Measurements from ENCODE around the gene HINFP. TPM values are rescaled to one million over a fixed set of nuclear protein-coding genes. Genes with fewer than 3 reads are reported as not detected.

The HINFP gene, protein sequence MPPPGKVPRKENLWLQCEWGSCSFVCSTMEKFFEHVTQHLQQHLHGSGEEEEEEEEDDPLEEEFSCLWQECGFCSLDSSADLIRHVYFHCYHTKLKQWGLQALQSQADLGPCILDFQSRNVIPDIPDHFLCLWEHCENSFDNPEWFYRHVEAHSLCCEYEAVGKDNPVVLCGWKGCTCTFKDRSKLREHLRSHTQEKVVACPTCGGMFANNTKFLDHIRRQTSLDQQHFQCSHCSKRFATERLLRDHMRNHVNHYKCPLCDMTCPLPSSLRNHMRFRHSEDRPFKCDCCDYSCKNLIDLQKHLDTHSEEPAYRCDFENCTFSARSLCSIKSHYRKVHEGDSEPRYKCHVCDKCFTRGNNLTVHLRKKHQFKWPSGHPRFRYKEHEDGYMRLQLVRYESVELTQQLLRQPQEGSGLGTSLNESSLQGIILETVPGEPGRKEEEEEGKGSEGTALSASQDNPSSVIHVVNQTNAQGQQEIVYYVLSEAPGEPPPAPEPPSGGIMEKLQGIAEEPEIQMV
- 10 to 100 TPM; 24.0 to 37.7 (median 33.2) TPM for total RNA-seq

DNA sequence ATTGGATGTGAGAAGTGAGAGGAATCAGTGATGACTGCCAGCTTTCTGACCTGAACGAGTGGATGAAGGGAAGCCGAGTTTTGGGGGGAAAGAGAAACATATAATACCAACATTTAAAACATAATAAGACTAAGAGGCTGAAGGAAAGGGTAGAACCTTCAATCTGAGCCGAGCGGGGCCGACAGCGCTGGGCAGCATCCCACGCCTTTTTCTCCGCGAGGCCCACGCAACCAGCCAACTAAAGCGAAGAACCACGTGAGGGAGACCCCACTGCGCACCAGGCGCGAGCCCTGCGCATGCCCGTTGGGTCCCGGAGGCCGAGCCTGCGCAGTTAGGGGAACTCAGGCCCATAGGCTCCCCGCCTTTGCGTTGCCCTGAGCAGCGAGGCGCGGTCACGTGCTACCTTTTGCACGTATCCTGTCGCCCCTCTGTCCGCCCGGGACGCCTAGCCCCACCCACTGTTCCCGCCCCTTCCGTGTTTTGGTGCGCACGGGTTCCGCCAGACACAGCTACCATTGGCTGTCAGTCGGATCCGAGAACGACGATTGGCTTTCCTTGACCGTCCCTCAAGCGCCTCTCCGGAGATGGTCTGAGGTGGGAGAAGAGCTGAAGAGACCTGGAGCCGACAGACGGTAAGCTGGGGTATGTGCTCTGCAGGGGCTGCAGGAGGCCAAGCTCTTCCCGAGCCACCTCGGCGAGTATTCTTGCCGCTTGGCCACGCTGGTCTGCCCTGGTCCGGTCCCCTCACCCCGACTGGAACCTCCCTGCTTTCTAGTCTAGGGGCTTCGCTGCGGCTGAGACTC, at the start of gene HINFP:
Gene HINFP, plus strand, starts transcription at position 573 of the 803 bp plus-strand sequence. CDS start 5,365 bp downstream, outside the sequence.
- Histone ChIP-seq H3K27ac (peak within 1 kb of the TSS; percentile 26 to 77 (median 73)), H3K36me3 (peaks cover 8% of the 10 kb centered on the region in 2 donors), H3K27me3 (no peaks in the 10 kb centered on the region), H3K9me3 (no peaks in the 10 kb centered on the region), H3K4me1 (peaks cover 14 to 17% of the 10 kb centered on the region in 2 donors), H3K4me3 (replicated peaks in 1 of 3) (peak within 1 kb of the TSS; percentile 63 to 84 (median 82))
- WGBS, 2 donors: 0% methylated on average over 31 to 52 of the region's 54 CpGs
- peak; percentile 100 for DNase-seq
- TF ChIP-seq, protein P1, sequence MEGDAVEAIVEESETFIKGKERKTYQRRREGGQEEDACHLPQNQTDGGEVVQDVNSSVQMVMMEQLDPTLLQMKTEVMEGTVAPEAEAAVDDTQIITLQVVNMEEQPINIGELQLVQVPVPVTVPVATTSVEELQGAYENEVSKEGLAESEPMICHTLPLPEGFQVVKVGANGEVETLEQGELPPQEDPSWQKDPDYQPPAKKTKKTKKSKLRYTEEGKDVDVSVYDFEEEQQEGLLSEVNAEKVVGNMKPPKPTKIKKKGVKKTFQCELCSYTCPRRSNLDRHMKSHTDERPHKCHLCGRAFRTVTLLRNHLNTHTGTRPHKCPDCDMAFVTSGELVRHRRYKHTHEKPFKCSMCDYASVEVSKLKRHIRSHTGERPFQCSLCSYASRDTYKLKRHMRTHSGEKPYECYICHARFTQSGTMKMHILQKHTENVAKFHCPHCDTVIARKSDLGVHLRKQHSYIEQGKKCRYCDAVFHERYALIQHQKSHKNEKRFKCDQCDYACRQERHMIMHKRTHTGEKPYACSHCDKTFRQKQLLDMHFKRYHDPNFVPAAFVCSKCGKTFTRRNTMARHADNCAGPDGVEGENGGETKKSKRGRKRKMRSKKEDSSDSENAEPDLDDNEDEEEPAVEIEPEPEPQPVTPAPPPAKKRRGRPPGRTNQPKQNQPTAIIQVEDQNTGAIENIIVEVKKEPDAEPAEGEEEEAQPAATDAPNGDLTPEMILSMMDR (IDR thresholded peaks at IDR 0.05): no peak
- TF ChIP-seq POLR2A (IDR thresholded peaks at IDR 0.05): peak in 1 of 2 donors; percentile 81
- intact Hi-C loops (cut with DNase I): no loop called here

DNA sequence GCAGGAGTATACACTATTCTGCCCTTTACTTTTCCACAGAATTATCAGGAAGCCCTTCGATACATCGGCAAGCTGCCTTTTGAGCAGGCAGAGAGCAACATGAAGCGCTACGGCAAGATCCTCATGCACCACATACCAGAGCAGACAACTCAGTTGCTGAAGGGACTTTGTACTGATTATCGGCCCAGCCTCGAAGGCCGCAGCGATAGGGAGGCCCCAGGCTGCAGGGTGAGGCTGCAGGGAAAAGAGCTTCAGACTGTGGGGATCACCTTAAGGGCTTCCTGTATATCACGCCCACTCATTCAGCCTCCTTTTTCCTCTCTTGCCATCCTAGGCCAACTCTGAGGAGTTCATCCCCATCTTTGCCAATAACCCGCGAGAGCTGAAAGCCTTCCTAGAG, 43.5 kb upstream of the HINFP start:
- WGBS, 2 donors: 94 to 95% methylated on average over 11 of the region's 11 CpGs
- Histone ChIP-seq H3K4me1 (no peaks in the 10 kb centered on the region), H3K4me3 (replicated peaks in 1 of 3) (no peak overlapping the region), H3K36me3 (peaks cover 82 to 93% of the 10 kb centered on the region in 2 donors), H3K27ac (no peak overlapping the region), H3K27me3 (no peaks in the 10 kb centered on the region), H3K9me3 (no peaks in the 10 kb centered on the region)
- intact Hi-C loops (cut with DNase I): no loop called here
- DNase-seq: no peak
- no peak for TF ChIP-seq POLR2A (IDR thresholded peaks at IDR 0.05)
- TF ChIP-seq, protein P1 (IDR thresholded peaks at IDR 0.05): no peak

DNA sequence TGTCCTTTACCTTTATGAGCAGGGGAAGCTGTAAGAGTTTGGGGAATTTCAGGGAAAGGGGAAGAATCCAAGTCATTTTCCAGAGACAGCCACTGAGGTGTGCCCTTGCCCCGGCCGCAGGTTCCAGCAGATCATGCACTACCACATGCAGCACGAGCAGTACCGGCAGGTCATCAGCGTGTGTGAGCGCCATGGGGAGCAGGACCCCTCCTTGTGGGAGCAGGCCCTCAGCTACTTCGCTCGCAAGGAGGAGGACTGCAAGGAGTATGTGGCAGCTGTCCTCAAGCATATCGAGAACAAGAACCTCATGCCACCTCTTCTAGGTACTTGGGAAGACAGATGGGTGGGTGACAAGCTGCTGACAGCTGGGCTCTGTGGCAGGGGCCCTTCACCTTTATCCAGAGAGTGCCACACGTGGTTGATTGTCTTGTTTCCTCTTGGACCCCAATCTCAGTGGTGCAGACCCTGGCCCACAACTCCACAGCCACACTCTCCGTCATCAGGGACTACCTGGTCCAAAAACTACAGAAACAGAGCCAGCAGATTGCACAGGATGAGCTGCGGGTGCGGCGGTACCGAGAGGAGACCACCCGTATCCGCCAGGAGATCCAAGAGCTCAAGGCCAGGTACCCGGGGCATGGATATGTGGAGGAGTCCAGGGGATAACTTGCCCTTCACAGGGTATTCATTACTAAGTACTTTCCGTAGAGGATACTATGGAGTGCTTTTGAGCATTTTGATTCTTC, 42.5 kb upstream of the HINFP start:
- intact Hi-C loops (cut with DNase I): no loop called here
- Histone ChIP-seq H3K27me3 (no peaks in the 10 kb centered on the region), H3K27ac (no peak overlapping the region), H3K4me3 (replicated peaks in 1 of 3) (no peak overlapping the region), H3K9me3 (no peaks in the 10 kb centered on the region), H3K36me3 (peaks cover 72 to 82% of the 10 kb centered on the region in 2 donors), H3K4me1 (no peaks in the 10 kb centered on the region)
- TF ChIP-seq POLR2A (IDR thresholded peaks at IDR 0.05): no peak
- TF ChIP-seq, protein P1 (IDR thresholded peaks at IDR 0.05): no peak
- no peak for DNase-seq
- WGBS, 2 donors: 95 to 96% methylated on average over 18 to 19 of the region's 19 CpGs

DNA sequence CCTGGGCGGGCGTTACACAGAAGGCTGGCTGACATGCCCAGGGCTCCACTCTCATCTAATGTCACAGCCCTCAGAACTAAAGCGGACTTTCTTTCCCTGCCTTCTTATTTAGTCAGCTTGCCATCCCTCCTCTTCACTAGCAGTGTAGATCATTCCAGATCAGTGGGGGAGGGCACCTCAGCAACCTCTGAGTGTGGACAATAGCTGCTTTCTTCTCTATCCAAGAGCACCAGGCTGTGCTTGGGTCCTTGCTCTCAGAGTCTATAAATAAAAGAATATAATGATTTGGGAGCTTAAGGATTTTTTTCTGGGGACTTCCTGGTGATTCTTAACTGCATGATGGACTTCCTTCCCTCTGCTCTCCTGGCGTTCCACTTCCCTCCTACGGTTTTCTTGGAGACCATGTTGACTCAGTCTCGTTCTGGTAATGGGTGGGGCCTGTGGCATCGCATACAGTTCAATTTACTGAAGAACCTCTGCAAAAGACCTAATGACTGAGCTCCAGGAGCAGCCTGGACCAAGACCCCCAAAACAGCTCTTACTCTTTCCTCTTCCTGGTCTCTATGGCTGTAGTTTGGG, 39.6 kb upstream of the HINFP start:
- H3K27me3 ChIP-seq: no peaks in the 10 kb centered on the region
- no peak overlapping the region for H3K27ac ChIP-seq
- H3K4me1 ChIP-seq: peaks cover 10 to 14% of the 10 kb centered on the region in 2 donors
- TF ChIP-seq, protein P1 (IDR thresholded peaks at IDR 0.05): no peak
- no peak for TF ChIP-seq POLR2A (IDR thresholded peaks at IDR 0.05)
- peaks cover 58 to 60% of the 10 kb centered on the region in 2 donors for H3K36me3 ChIP-seq
- intact Hi-C loops (cut with DNase I): no loop called here
- H3K4me3 ChIP-seq (replicated peaks in 1 of 3): no peak overlapping the region
- no peaks in the 10 kb centered on the region for H3K9me3 ChIP-seq
- DNase-seq: no peak
- WGBS, 2 donors: 72 to 79% methylated on average over 7 of the region's 7 CpGs

All from thyroid gland (tissue), 4 donors.